ENCODE measurements around the gene HS6ST2. TPM values are rescaled to one million over a fixed set of nuclear protein-coding genes. Genes with fewer than 3 reads are reported as not detected.

Gene HS6ST2
- total and polyA plus RNA-seq, 10 of the 15 experiments (the other 5 are each of a cell fraction or from before 2014, with no cell fraction given), result not detected

DNA sequence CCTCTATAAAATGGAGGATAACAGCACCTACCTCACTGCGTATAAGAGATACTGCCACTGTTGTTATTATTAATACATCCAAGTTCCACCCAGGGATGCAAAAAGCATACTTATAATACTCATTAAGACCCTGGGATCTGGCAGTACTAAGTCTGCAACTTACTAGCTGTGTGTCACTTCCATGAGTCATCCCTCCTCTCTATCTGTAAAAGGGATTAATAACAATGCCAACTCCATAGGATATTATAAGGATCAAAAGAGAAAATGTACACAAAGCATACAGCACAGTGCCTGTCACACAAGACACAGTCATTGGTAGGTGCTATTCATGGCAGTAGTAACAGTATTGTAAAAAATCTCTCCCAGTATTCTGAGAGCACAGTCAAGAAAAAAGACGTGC lies 216.7 kb downstream of the HS6ST2 start:
- ChIA-PET SMC1A (ENCODE audit: uncharacterized antibody, unreplicated experiment) (interaction anchor here (1.2 kb wide), 1 partner anchor 20 kb away, joined by 3 read pairs; no protein-coding TSS in a partner anchor), POLR2A (no interaction called here), CTCF (interaction anchor here (0.6 to 1.2 kb wide), 4 partner anchors 11 to 1461 kb away, joined by 3 to 4 read pairs (median 3); no protein-coding TSS in a partner anchor), RAD21 (ENCODE audit: unreplicated experiment) (no interaction called here)
- TF ChIP-seq EGR1 (IDR thresholded peaks at IDR 0.05; ENCODE audit: borderline replicate concordance in 1 of 2, low read depth in 2 of 2, low read length in 2 of 2) (no peak), NBN (IDR thresholded peaks at IDR 0.05) (no peak), TCF7 (IDR thresholded peaks at IDR 0.05; ENCODE audit: borderline replicate concordance) (no peak), MYC (IDR thresholded peaks at IDR 0.05; ENCODE audit: insufficient read depth, insufficient read length, insufficient replicate concordance, low read length, severe bottlenecking) (no peak), HDAC6 (IDR thresholded peaks at IDR 0.05; ENCODE audit: unreplicated experiment) (no peak), HDAC2 (IDR thresholded peaks at IDR 0.05) (no peak), IRF4 (IDR thresholded peaks at IDR 0.05; ENCODE audit: low read depth, low read length) (no peak), CHD1 (IDR thresholded peaks at IDR 0.05; ENCODE audit: low read depth, low read length) (no peak), RELA (IDR thresholded peaks at IDR 0.05; ENCODE audit: borderline replicate concordance, partially characterized antibody) (no peak), TARDBP (IDR thresholded peaks at IDR 0.05; ENCODE audit: borderline replicate concordance) (no peak), BMI1 (IDR thresholded peaks at IDR 0.05; ENCODE audit: borderline replicate concordance) (no peak), ZNF384 (IDR thresholded peaks at IDR 0.05; ENCODE audit: borderline replicate concordance, low read depth, low read length) (no peak), MEF2B (IDR thresholded peaks at IDR 0.05; ENCODE audit: partially characterized antibody, poor library complexity, severe bottlenecking) (no peak), SREBF1 (IDR thresholded peaks at IDR 0.05; ENCODE audit: low read length) (no peak)
- TF ChIP-seq, protein P1, sequence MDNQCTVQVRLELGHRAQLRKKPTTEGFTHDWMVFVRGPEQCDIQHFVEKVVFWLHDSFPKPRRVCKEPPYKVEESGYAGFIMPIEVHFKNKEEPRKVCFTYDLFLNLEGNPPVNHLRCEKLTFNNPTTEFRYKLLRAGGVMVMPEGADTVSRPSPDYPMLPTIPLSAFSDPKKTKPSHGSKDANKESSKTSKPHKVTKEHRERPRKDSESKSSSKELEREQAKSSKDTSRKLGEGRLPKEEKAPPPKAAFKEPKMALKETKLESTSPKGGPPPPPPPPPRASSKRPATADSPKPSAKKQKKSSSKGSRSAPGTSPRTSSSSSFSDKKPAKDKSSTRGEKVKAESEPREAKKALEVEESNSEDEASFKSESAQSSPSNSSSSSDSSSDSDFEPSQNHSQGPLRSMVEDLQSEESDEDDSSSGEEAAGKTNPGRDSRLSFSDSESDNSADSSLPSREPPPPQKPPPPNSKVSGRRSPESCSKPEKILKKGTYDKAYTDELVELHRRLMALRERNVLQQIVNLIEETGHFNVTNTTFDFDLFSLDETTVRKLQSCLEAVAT (IDR thresholded peaks at IDR 0.05), result no peak
- TF ChIP-seq, protein P2, sequence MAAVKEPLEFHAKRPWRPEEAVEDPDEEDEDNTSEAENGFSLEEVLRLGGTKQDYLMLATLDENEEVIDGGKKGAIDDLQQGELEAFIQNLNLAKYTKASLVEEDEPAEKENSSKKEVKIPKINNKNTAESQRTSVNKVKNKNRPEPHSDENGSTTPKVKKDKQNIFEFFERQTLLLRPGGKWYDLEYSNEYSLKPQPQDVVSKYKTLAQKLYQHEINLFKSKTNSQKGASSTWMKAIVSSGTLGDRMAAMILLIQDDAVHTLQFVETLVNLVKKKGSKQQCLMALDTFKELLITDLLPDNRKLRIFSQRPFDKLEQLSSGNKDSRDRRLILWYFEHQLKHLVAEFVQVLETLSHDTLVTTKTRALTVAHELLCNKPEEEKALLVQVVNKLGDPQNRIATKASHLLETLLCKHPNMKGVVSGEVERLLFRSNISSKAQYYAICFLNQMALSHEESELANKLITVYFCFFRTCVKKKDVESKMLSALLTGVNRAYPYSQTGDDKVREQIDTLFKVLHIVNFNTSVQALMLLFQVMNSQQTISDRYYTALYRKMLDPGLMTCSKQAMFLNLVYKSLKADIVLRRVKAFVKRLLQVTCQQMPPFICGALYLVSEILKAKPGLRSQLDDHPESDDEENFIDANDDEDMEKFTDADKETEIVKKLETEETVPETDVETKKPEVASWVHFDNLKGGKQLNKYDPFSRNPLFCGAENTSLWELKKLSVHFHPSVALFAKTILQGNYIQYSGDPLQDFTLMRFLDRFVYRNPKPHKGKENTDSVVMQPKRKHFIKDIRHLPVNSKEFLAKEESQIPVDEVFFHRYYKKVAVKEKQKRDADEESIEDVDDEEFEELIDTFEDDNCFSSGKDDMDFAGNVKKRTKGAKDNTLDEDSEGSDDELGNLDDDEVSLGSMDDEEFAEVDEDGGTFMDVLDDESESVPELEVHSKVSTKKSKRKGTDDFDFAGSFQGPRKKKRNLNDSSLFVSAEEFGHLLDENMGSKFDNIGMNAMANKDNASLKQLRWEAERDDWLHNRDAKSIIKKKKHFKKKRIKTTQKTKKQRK (IDR thresholded peaks at IDR 0.05; ENCODE audit: low read depth, low read length), result no peak
- TF ChIP-seq, protein P3, sequence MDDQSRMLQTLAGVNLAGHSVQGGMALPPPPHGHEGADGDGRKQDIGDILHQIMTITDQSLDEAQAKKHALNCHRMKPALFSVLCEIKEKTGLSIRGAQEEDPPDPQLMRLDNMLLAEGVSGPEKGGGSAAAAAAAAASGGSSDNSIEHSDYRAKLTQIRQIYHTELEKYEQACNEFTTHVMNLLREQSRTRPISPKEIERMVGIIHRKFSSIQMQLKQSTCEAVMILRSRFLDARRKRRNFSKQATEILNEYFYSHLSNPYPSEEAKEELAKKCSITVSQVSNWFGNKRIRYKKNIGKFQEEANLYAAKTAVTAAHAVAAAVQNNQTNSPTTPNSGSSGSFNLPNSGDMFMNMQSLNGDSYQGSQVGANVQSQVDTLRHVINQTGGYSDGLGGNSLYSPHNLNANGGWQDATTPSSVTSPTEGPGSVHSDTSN (IDR thresholded peaks at IDR 0.05; ENCODE audit: insufficient replicate concordance, low read depth, low read length), result no peak
- TF ChIP-seq, protein P4, sequence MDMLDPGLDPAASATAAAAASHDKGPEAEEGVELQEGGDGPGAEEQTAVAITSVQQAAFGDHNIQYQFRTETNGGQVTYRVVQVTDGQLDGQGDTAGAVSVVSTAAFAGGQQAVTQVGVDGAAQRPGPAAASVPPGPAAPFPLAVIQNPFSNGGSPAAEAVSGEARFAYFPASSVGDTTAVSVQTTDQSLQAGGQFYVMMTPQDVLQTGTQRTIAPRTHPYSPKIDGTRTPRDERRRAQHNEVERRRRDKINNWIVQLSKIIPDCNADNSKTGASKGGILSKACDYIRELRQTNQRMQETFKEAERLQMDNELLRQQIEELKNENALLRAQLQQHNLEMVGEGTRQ (IDR thresholded peaks at IDR 0.05; ENCODE audit: borderline replicate concordance, low read depth, low read length), result no peak
- no peak overlapping the region for H3K4me3 ChIP-seq
- no peak overlapping the region for H2AFZ ChIP-seq (ENCODE audit: control insufficient read depth, low read depth, low read length)
- 0% methylated on average over 2 of the region's 2 CpGs for WGBS (ENCODE audit: insufficient coverage, insufficient replicate concordance, low lambda C conversion rate, missing lambda C conversion rate)
- no peaks in the 10 kb centered on the region for H3K36me3 ChIP-seq (ENCODE audit: control insufficient read depth in 2 of 2, insufficient read depth in 2 of 2, low read length in 1 of 2)
- no peaks in the 10 kb centered on the region for H3K4me1 ChIP-seq (ENCODE audit: control insufficient read depth, insufficient read depth, low read length)
- H3K79me2 ChIP-seq (ENCODE audit: control insufficient read depth, insufficient read depth, low read length), result no peaks in the 10 kb centered on the region
- ATAC-seq, result no peak
- in situ Hi-C loops (cut with MboI) (no loop called here), intact Hi-C loops (cut with micrococcal nuclease; ENCODE audit: unreplicated experiment) (loop anchor here (2.0 to 5.0 kb wide), 2 partner anchors 235 to 431 kb away; no protein-coding TSS in a partner anchor)
- H3K27me3 ChIP-seq (replicated peaks in 1 of 2; ENCODE audit: control insufficient read depth in 2 of 2, insufficient read depth in 2 of 2, low read length in 1 of 2), result no peaks in the 10 kb centered on the region
- H3K9ac ChIP-seq (ENCODE audit: control insufficient read depth, insufficient read depth, low read length), result no peak overlapping the region
- no peak for DNase-seq (ENCODE audit: low read depth, low spot score)
- no TSS peak for BruUV-seq (replicated peaks)
- H3K27ac ChIP-seq (ENCODE audit: control insufficient read depth, insufficient read depth), result no peak overlapping the region
- H3K4me2 ChIP-seq (ENCODE audit: control insufficient read depth, insufficient read depth), result no peak overlapping the region
- no peak for FAIRE-seq
- no peaks in the 10 kb centered on the region for H3K9me3 ChIP-seq (replicated peaks; ENCODE audit: control insufficient read depth, insufficient read depth, low read length)
- H4K20me1 ChIP-seq (ENCODE audit: control insufficient read depth, insufficient read depth), result no peaks in the 10 kb centered on the region

Measured in GM12878 (cell line).